HG03378 (cell line): ENCODE measurements around the gene OSBP.
"Not testable (repeated sequence)": the region's sequence is repeated elsewhere in the genome, so short reads cannot be mapped to it uniquely, and the experiment has no call there.

ENCODE experiments used
- ATAC-seq: cut with Tn5 transposase; IDR thresholded peaks from one replicate; pipeline ENCODE4 v1.9.1; 2021; ENCODE audit warnings: mild to moderate bottlenecking, moderate library complexity; ENCODE audit not compliant: unreplicated experiment

The OSBP gene

DNA sequence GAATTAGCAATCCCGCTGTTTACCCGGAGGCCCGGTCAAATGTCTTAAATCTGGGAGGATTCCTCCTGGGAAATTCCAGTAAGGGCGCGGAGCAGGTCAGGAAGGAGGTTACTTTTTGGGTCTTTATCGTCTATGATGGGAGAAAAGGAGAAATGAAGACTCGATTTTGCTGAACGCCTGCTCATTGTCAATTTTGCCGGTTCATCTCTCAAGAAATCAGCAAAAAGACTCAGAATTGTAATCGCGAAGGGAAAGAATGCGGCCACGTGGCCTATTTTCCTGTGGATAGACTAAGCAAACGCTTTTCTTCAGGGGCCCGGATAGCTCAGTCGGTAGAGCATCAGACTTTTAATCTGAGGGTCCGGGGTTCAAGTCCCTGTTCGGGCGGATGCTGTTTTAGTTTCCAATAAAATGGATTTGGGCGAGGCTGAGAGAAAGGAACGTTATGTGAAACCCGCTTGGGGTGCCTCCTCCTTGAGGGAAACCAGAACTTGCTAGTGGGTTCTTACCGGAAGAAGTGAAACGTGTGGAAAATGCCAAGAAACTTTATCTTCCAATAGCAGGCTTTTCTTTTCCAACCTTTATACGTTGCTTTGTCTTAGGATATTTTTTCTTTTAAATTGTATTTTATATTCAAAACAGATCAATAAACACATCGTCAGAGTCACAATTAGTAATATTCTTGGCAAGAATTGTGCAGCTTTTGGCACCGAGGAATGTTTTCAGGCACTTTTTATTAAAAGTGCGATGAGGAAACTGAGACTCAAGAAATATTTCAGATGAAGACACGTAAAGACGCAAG, 59.3 kb downstream of the OSBP start:
- ATAC-seq = peak; percentile 34

- ATAC-seq = no peak
Observed at GRCh38 chr11:59555601-59556114, 59.9 kb downstream of the OSBP start.

DNA sequence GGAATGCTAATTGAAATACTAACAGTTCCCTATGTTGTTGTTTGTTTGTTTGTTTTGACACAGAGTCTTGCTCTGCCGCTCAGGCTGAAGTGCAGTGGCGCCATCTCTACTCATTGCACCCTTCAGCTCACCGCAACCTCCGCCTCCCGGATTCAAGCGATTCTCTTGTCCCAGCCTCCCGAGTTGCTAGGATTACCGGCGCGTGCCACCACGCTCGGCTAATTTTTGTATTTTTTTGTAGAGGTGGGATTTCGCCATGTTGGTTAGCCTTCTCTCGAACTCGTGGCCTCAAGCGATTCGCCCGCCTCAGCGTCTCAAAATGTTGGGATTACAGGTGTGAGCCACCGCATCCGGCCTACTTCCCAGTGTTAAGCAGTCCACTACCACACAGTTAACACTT, 62.3 kb downstream of the OSBP start:
- ATAC-seq = no peak

- no peak for ATAC-seq
Observed at GRCh38 chr11:59552844-59553243, 62.7 kb downstream of the OSBP start.

GRCh38 chr11:59551659-59552521, 63.7 kb downstream of the OSBP start:
- no peak for ATAC-seq

- ATAC-seq = peak; percentile 40
Observed at GRCh38 chr11:59550842-59551658, 64.5 kb downstream of the OSBP start.

DNA sequence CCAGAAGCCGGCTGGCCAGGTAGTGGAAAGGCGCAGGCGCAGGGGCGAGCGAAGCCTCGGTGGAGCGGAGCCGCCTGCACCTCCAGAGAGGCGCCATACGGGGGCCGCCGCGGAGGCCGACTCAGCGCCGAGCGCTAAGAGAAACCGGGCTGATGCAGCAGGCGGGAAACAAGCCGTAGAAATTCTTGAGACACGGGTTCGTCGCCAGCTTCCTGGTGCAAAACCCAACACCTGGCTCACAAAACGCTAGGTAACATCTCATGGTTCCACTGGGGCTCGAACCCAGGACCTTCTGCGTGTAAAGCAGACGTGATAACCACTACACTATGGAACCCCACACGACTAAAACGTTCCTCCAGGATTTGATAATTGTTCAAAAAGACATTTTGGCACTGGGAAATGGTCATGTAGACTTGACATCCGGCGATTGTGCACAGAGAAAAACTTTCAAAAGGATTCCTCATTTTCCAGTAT, 65.2 kb downstream of the OSBP start:
- peak; percentile 79 for ATAC-seq

DNA sequence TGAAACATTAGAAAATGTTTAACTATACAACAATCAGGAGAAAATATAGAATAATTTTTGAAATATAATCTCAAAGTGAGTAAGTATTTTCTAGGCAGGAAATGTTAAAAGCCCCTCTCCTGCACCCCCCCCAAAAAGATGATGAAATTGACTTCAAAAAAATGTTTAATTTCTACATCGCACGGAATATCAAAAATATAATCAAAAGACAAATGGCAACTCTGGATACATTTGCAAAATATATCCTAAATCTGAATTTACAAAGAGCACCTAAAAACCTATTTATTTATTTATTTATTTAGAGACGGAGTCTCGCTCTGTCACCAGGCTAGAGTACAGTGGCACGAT, 67.3 kb downstream of the OSBP start:
- no peak for ATAC-seq

GRCh38 chr11:59547605-59548308, 67.8 kb downstream of the OSBP start:
- not testable (repeated sequence) for ATAC-seq

DNA sequence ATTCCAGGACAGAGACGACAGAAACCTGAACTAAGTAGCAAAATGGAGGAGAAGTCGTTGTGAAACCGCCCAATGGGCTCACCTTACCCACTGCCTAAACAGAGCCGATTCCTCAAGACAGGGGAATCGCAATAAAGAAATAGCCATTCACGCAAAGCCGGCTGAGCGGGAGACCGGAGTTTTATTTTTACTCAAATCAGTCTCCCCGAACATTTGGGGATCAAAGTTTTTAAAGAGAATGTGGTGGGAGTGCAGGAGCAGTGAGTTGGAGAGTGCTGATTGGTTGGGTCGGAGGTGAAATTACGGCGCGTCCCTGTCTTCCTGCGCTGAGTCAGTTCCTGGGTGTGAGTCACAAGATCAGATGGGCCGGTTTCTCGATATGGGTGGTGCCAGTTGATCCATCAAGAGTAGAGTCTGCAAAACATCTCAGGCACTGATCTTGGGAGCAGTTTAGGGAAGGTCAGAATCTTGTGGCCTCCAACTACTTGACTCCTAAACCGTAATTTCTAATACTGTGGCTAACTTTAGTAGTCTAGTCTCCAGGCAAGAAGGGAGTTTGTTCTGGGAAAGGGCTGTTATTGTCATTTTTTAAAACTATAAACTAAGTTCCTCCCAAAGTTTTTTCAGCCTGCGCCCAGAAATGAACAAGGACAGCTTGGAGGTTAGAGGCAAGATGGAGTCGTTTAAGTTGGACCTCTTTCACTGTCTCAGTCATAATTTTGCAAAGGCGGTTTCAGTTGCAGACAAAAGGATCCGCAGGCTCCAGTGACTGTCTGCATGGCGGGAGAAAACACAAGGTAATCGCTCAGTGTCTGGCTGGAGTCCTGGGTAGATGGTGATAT, 70.2 kb downstream of the OSBP start:
- no peak for ATAC-seq

GRCh38 chr11:59544869-59545178, 70.8 kb downstream of the OSBP start:
- ATAC-seq = no peak

DNA sequence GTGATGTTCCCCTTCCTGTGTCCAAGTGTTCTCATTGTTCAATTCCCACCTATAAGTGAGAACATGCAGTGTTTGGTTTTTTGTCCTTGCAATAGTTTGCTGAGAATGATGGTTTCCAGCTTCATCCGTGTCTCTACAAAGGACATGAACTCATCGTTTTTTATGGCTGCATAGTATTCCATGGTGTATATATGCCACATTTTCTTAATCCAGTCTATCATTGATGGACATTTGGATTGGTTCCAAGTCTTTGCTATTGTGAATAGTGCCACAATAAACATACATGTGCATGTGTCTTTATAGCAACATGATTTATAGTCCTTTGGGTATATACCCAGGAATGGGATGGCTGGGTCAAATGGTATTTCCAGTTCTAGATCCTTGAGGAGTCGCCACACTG, 71.9 kb downstream of the OSBP start:
- ATAC-seq = not testable (repeated sequence)

DNA sequence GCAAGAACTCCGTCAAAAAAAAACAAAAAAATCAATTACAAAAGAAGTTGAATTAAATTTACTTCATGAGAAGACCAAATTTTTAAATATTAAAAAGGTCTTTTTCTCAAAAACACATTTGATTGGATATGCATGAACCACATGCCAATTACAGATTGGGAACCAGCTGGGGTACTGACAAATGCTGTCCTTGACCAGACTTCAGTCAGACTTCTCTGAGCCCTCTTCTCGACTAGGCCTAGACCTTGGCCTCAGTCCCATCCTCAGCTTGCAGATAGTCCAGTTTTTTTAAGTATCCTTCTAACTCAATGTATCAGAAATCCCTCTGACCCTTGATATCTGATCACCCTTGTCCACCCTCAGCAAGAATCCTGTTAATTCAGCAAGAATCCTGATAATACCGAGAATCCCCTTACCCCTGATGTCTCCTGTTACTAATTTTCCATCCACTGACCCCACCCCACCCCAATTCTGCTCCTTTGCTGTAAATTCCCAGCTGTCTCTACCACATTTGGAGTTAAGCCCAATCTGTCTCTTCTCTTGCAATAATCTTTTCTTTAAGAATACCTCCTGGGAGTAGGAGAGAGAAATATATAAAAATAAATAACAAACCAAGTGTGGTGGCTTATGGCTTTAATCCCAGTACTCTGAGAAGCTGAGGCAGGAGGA, 73.3 kb downstream of the OSBP start:
- ATAC-seq = no peak

GRCh38 chr11:59534676-59535075, 80.9 kb downstream of the OSBP start:
- no peak for ATAC-seq

- ATAC-seq = no peak
Observed at GRCh38 chr11:59532620-59533019, 83.0 kb downstream of the OSBP start.

GRCh38 chr11:59528711-59529110, 86.9 kb downstream of the OSBP start:
- ATAC-seq = no peak
